Measurements from ENCODE around the gene ITGA4.

The ITGA4 gene

GRCh38 chr2:181458871-181459270 is 1.7 kb downstream of the ITGA4 start:
- no peak overlapping the region for H3K4me3 ChIP-seq (ENCODE audit: low read depth, low read length)
- TF ChIP-seq CTCF (IDR thresholded peaks at IDR 0.05; ENCODE audit: low read depth, low read length) = no peak

GRCh38 chr2:181459621-181460021 is 2.4 kb downstream of the ITGA4 start:
- H3K4me3 ChIP-seq (ENCODE audit: low read depth, low read length) = no peak overlapping the region
- no peak for TF ChIP-seq CTCF (IDR thresholded peaks at IDR 0.05; ENCODE audit: low read depth, low read length)

- no peak for TF ChIP-seq CTCF (IDR thresholded peaks at IDR 0.05; ENCODE audit: low read depth, low read length)
These were observed 4.1 kb downstream of the ITGA4 start for GRCh38 chr2:181461056-181461997.

GRCh38 chr2:181462033-181462432 is 4.8 kb downstream of the ITGA4 start:
- TF ChIP-seq CTCF (IDR thresholded peaks at IDR 0.05; ENCODE audit: low read depth, low read length) = no peak
- H3K4me3 ChIP-seq (ENCODE audit: low read depth, low read length) = no peak overlapping the region

More at GRCh38 chr2:181461056-181461997, 4.1 kb downstream of the ITGA4 start:
- H3K4me3 ChIP-seq (ENCODE audit: low read depth, low read length) = no peak overlapping the region

- TF ChIP-seq CTCF (IDR thresholded peaks at IDR 0.05; ENCODE audit: low read depth, low read length) = no peak
- no peak overlapping the region for H3K4me3 ChIP-seq (ENCODE audit: low read depth, low read length)
These were observed 6.4 kb downstream of the ITGA4 start for GRCh38 chr2:181463588-181463987.

GRCh38 chr2:181464966-181465365 is 7.8 kb downstream of the ITGA4 start:
- TF ChIP-seq CTCF (IDR thresholded peaks at IDR 0.05; ENCODE audit: low read depth, low read length) = no peak
- no peak overlapping the region for H3K4me3 ChIP-seq (ENCODE audit: low read depth, low read length)

GRCh38 chr2:181465676-181466375 is 8.6 kb downstream of the ITGA4 start:
- no peak overlapping the region for H3K4me3 ChIP-seq (ENCODE audit: low read depth, low read length)
- no peak for TF ChIP-seq CTCF (IDR thresholded peaks at IDR 0.05; ENCODE audit: low read depth, low read length)
